KOPT-K1 (cell line): ENCODE data around the gene KCNK1.

Experiments
- H3K27ac ChIP-seq: fragments of 200-600 bp; sonication (generic); 2 replicates; pipeline ENCODE4 v1.5.1; 2016; ENCODE audit warnings: antibody characterized with exemption, mild to moderate bottlenecking, low read depth, low read length; ENCODE audit not compliant: poor library complexity, severe bottlenecking
- H3K36me3 ChIP-seq: fragments of 200-600 bp; sonication (generic); 2 replicates; pipeline ENCODE4 v1.5.1; 2017; ENCODE audit warnings: antibody characterized with exemption, mild to moderate bottlenecking, low read length, moderate library complexity; ENCODE audit not compliant: insufficient read depth
- H3K9me3 ChIP-seq: fragments of 200-600 bp; sonication (generic); 2 replicates; pipeline ENCODE4 v1.5.1; 2017; ENCODE audit warnings: antibody characterized with exemption, low read length, mild to moderate bottlenecking; ENCODE audit not compliant: insufficient read depth, poor library complexity, severe bottlenecking

The KCNK1 gene

DNA sequence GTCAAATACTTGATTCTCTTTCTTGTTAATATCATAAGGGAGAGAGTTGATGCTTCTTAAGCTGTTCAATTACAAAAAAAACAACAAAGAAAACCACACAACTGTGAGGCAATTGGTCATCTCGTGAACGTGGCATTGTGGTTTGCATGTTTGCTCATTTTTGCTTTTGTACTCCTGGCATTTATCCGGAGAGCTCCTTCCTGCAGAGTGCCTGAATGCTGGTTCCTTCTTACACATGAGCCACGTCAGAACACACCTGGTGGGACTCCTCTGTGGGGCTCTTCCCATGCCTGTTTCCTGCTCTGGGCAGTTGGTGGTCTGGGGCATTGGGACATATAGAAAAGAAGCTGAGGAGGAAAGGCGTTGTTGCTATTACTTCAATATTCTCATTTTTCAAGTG, 25.7 kb downstream of the KCNK1 start:
- Histone ChIP-seq H3K9me3 (peaks cover 4% of the 10 kb centered on the region), H3K27ac (peak overlapping the region; percentile 12), H3K36me3 (peaks cover 46% of the 10 kb centered on the region)

DNA sequence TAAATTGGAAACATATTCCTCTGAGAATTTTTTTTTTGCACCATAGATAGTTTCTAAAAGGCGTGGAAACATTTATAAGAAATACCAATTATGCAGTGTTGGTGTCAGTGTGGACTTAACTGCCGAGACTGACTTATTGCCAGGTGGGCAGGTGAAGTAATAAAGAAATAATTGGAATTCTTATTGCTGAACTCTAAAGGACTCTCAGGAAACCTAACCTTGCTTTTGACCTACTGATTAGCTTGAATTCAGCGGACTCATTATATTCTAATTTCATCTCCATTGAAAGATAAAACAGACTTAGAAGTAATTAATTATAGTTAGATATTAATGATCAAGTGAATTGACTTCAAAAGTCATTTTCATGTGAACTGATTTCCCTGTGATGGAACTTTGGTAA, 26.3 kb downstream of the KCNK1 start:
- peaks cover 41% of the 10 kb centered on the region for H3K36me3 ChIP-seq
- peaks cover 4% of the 10 kb centered on the region for H3K9me3 ChIP-seq
- H3K27ac ChIP-seq, result peak overlapping the region; percentile 12

DNA sequence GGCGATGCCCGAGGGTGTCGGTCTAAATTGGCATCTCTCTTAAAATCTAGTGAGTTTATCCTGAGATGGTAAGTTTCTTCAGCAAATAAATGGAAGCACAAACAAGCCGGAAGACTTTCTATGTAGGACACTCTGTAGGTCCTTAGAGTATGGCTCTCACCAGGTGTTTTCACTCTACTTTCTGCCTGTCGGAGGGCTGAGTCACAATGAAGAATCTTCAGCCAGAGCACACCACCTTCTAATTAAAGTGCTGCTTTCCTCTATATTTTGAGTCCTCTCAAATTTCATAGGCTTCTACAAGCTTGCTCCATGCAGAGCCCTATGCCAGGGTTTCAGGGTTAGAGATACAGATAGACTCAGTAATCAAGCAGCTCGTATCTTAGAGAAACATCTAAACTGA, 27.1 kb downstream of the KCNK1 start:
- H3K36me3 ChIP-seq, result peaks cover 33% of the 10 kb centered on the region
- H3K27ac ChIP-seq, result no peak overlapping the region
- peaks cover 4% of the 10 kb centered on the region for H3K9me3 ChIP-seq

- no peak overlapping the region for H3K27ac ChIP-seq
- H3K9me3 ChIP-seq, result peaks cover 7% of the 10 kb centered on the region
- peaks cover 35% of the 10 kb centered on the region for H3K36me3 ChIP-seq
These were observed 33.2 kb downstream of the KCNK1 start for GRCh38 chr1:233647073-233647472.

DNA sequence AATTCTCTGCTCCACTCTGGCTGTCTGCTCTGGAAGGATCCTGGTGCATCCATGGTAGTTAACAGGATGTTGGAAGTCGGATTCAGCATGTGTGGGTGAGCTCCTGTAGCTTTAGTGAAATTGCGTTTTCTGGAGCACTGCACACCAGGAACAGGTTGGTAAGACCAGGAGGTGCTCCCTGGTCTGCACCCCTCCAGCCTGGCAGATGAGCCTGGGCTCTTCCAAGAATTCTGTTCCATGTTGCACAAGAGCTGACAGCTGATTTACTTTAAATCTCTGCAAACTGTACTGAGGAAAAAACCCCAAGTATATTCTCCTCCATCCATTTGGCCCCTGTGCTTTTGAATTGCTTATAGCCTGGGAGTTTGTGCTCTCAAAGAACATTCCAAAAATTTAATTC, 33.7 kb downstream of the KCNK1 start:
- Histone ChIP-seq H3K9me3 (peaks cover 7% of the 10 kb centered on the region), H3K27ac (no peak overlapping the region), H3K36me3 (peaks cover 36% of the 10 kb centered on the region)

GRCh38 chr1:233651061-233651460, 37.2 kb downstream of the KCNK1 start:
- peaks cover 46% of the 10 kb centered on the region for H3K36me3 ChIP-seq
- no peak overlapping the region for H3K27ac ChIP-seq
- peaks cover 7% of the 10 kb centered on the region for H3K9me3 ChIP-seq

DNA sequence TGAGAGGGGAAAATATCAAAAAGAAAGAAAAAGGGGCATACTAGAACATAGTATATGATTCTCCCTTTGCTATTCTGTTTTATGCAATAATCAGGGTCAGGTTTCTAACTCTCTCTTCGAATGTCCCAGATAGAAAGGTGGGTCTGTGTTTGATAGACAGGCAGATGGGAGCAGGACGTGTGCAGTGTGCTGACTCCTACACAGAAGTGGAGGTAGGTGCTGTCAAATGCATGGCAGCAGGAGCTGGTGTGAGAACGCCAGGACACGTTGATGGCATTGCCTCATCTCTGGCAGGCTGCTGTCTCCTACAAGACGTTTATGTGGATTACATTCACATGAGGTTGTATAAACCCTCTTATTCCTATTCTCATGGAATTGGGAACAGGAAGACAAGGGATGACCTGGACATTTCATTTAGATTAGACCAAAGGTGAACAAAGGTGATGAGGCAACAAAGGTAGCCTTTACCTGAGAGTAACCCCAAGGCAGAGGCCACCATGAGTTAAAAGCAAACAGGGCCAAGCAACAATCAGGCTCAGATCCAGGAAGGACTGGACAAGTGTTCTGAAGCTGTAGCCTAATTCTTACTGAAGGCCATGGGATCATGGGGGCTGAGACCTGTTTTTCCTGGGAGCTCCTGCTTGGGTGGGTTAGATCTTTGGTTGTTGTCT, 37.8 kb downstream of the KCNK1 start:
- Histone ChIP-seq H3K9me3 (peaks cover 7% of the 10 kb centered on the region), H3K36me3 (peaks cover 48% of the 10 kb centered on the region), H3K27ac (no peak overlapping the region)

GRCh38 chr1:233652526-233652925, 38.6 kb downstream of the KCNK1 start:
- H3K9me3 ChIP-seq, result peaks cover 7% of the 10 kb centered on the region
- no peak overlapping the region for H3K27ac ChIP-seq
- H3K36me3 ChIP-seq, result peaks cover 48% of the 10 kb centered on the region

DNA sequence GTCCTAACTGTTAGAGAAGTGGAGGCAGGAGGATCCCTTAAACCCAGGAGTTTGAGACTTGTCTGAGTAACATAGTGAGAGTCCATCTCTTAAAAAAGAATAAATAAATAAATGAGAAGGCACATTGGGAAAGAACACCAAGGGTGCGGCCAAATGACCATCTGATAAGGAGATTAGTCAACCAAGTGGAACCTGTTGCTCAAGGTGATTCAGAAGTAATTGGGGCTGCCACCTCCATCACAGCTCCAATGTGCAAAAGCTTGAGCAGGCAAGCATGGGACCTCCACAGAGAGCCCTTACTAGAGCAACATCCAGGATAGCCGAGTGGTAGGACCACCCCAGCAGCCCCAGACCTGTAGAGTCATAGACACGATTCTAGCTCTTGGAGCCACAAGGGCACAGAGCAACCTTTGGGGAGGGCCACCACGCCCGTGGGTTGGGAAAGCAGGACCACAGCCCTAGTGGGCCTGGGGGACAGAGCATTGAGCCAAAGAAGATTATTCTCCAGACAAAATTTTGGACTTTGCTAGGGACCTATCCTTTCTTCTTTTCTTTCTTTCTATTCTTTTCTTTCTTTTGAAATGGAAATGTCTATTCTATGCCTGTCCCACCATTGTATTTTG, 40.9 kb downstream of the KCNK1 start:
- Histone ChIP-seq H3K9me3 (no peaks in the 10 kb centered on the region), H3K27ac (no peak overlapping the region), H3K36me3 (peaks cover 36% of the 10 kb centered on the region)

GRCh38 chr1:233655301-233655740, 41.4 kb downstream of the KCNK1 start:
- Histone ChIP-seq H3K9me3 (no peaks in the 10 kb centered on the region), H3K27ac (no peak overlapping the region), H3K36me3 (peaks cover 36% of the 10 kb centered on the region)

DNA sequence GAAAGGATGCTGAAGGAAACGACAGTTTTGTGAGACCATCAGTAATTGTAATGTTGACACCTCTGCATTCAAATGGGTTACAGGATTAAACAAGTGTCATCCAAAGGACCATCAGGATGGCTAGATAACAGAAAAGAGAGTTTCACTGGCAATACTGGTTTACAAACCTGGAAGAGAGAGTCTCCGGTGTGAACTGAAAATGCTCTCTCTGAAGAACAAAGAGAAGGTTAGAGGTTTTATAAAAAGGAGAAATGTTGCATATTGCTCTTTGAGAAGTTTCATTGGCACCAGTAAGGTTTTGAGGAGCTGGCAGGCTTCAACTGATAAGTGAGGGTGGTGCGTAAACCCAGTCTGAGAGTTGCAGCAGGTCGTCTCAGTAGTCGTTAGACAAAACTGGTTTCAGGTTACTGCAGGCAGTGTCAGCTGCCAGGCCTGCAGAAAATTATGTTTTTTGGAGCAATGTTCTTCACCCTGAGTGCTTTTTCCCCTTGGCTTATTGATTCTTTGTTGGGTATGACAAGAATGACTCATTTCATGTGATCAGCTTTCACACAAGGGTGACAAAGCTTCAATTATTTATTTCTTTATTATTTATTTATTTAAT, 42.2 kb downstream of the KCNK1 start:
- no peak overlapping the region for H3K27ac ChIP-seq

GRCh38 chr1:233656687-233657086, 42.8 kb downstream of the KCNK1 start:
- Histone ChIP-seq H3K9me3 (no peaks in the 10 kb centered on the region), H3K36me3 (peaks cover 36% of the 10 kb centered on the region), H3K27ac (no peak overlapping the region)

More for the DNA sequence above, 42.2 kb downstream of the KCNK1 start:
- no peaks in the 10 kb centered on the region for H3K9me3 ChIP-seq
- peaks cover 36% of the 10 kb centered on the region for H3K36me3 ChIP-seq

GRCh38 chr1:233657466-233657865, 43.6 kb downstream of the KCNK1 start:
- Histone ChIP-seq H3K27ac (no peak overlapping the region), H3K36me3 (peaks cover 31% of the 10 kb centered on the region), H3K9me3 (no peaks in the 10 kb centered on the region)

- Histone ChIP-seq H3K36me3 (peaks cover 28% of the 10 kb centered on the region), H3K9me3 (no peaks in the 10 kb centered on the region), H3K27ac (no peak overlapping the region)
These were observed 45.6 kb downstream of the KCNK1 start for GRCh38 chr1:233659495-233659894.

DNA sequence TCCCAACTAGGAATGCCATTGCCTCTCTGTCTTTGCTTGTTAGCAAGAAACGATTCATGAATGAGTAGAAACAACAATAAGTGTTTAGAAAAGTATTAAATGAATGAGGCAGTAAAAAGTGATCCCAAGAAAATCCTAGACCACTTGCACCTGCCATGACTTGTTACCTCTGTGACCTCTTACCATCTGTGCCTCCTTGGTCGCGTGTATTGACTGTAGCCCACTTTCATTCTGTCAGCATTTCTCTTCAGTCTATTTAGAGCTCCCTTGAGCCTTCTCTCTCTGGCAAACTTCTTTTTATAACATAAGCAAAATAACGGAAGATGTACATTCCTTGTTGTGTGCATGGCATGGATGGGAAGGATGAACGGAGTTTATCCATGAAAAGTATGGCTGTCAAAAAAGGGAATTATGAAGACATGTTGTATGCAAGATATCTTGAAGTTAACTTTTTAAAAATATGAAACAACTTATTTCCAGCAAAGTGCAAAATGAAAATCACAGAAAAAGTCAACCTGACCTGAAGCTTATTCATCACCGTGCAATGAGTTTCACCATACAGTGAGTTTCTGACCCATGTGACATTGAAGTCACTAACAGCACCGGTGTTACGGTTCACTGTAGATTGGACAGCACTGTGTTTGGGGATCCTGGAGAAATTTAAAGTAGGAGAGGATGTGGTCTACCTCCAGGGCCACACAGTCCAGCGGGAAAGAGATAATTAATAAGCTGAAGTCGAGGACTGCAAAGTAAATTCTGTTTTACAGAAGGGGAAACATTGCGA, 47.7 kb downstream of the KCNK1 start:
- no peak overlapping the region for H3K27ac ChIP-seq
- no peaks in the 10 kb centered on the region for H3K9me3 ChIP-seq
- H3K36me3 ChIP-seq, result peaks cover 38% of the 10 kb centered on the region
